ENCODE results near the gene THNSL1. TPM values are rescaled to one million over a fixed set of nuclear protein-coding genes. Genes with fewer than 3 reads are reported as not detected.

Gene THNSL1
- total and polyA plus RNA-seq, 2 of the 13 experiments (the other 11 are each of a cell fraction or from before 2014, with no cell fraction given) = 1.3 to 3.8 TPM

- H3K9ac ChIP-seq (ENCODE audit: insufficient read depth, low read depth, low read length) = no peak overlapping the region
- no peaks in the 10 kb centered on the region for H3K9me3 ChIP-seq (ENCODE audit: low read length)
- no peak overlapping the region for H2AFZ ChIP-seq (ENCODE audit: low read length)
- in situ Hi-C loops (cut with HindIII; ENCODE audit: extremely low pct_ligation_motif_present, low pct_unique_long_range_greater_than_20kb) = loop anchor here (25.0 kb wide), 1 partner anchor 338 kb away; no protein-coding TSS in a partner anchor
- WGBS (ENCODE audit: low lambda C conversion rate) = 2% methylated on average over 2 of the region's 2 CpGs
- TF ChIP-seq ZC3H13 (CRISPR knock-in tag; IDR thresholded peaks at IDR 0.05) (no peak), ZC3H4 (CRISPR knock-in tag; IDR thresholded peaks at IDR 0.05; ENCODE audit: borderline replicate concordance) (no peak), CCDC6 (CRISPR knock-in tag; IDR thresholded peaks at IDR 0.05) (no peak), DR1 (CRISPR knock-in tag; IDR thresholded peaks at IDR 0.05) (no peak), CEBPB (IDR thresholded peaks at IDR 0.05; ENCODE audit: borderline replicate concordance, low read depth, low read length) (peak; percentile 47; the same call in 1 of the 2 replicates), ZNF362 (CRISPR knock-in tag; IDR thresholded peaks at IDR 0.05; ENCODE audit: borderline replicate concordance) (0 out of 2 replicates have a peak, but pooled peaks have one; percentile 22), KLF16 (CRISPR knock-in tag; IDR thresholded peaks at IDR 0.05) (no peak)
- H3K79me2 ChIP-seq (ENCODE audit: insufficient read depth, low read length) = no peaks in the 10 kb centered on the region
- POLR2A ChIA-PET = no interaction called here
- FAIRE-seq (no peak), DNase-seq (ENCODE audit: low spot score) (peak; percentile 32), ATAC-seq (peak; percentile 67)
- peaks cover 23% of the 10 kb centered on the region for H3K4me1 ChIP-seq (ENCODE audit: insufficient read depth, low read length)
- no peak overlapping the region for H3K27ac ChIP-seq (ENCODE audit: extremely low read length, insufficient read depth, low read length)
- CTCF ChIA-PET (ENCODE audit: low intra/inter-chr PET ratio, low total read pairs) = no interaction called here
- no TSS peak for BruUV-seq (replicated peaks)
- intact Hi-C loops (cut with micrococcal nuclease; ENCODE audit: unreplicated experiment) = loop anchor here (5.0 kb wide), 1 partner anchor 42 kb away; the partner anchor contains the start of genes ENKUR and THNSL1
- peak overlapping the region; percentile 9 for H3K4me2 ChIP-seq (ENCODE audit: low read depth, low read length)
- no peak overlapping the region for H3K4me3 ChIP-seq (replicated peaks in 1 of 3; ENCODE audit: insufficient read depth in 1 of 3, low read depth in 2 of 3, low read length in 3 of 3)
- H4K20me1 ChIP-seq (ENCODE audit: insufficient read depth, low read length) = no peaks in the 10 kb centered on the region
- no peaks in the 10 kb centered on the region for H3K27me3 ChIP-seq (ENCODE audit: control insufficient read depth in 1 of 2, insufficient read depth in 2 of 2, low read length in 2 of 2)
- H3K36me3 ChIP-seq (replicated peaks in 1 of 2; ENCODE audit: control insufficient read depth in 1 of 2, insufficient read depth in 2 of 2, low read length in 2 of 2) = no peaks in the 10 kb centered on the region
Observed at GRCh38 chr10:24974976-24975375, 41.4 kb upstream of the THNSL1 start.

GRCh38 chr10:24979685-24980084, 36.7 kb upstream of the THNSL1 start:
- Histone ChIP-seq H3K9ac (ENCODE audit: insufficient read depth, low read depth, low read length) (no peak overlapping the region), H3K79me2 (ENCODE audit: insufficient read depth, low read length) (no peaks in the 10 kb centered on the region), H3K9me3 (ENCODE audit: low read length) (no peaks in the 10 kb centered on the region), H3K4me3 (replicated peaks in 1 of 3; ENCODE audit: insufficient read depth in 1 of 3, low read depth in 2 of 3, low read length in 3 of 3) (no peak overlapping the region), H2AFZ (ENCODE audit: low read length) (no peak overlapping the region), H3K36me3 (replicated peaks in 1 of 2; ENCODE audit: control insufficient read depth in 1 of 2, insufficient read depth in 2 of 2, low read length in 2 of 2) (no peaks in the 10 kb centered on the region), H3K27me3 (ENCODE audit: control insufficient read depth in 1 of 2, insufficient read depth in 2 of 2, low read length in 2 of 2) (no peaks in the 10 kb centered on the region), H4K20me1 (ENCODE audit: insufficient read depth, low read length) (no peaks in the 10 kb centered on the region), H3K4me1 (ENCODE audit: insufficient read depth, low read length) (no peaks in the 10 kb centered on the region; the same call in 1 of the 2 replicates), H3K27ac (ENCODE audit: extremely low read length, insufficient read depth, low read length) (no peak overlapping the region), H3K4me2 (ENCODE audit: low read depth, low read length) (no peak overlapping the region)
- POLR2A ChIA-PET = no interaction called here
- WGBS (ENCODE audit: low lambda C conversion rate) = 45% methylated on average over 4 of the region's 4 CpGs
- TF ChIP-seq TSC22D2 (CRISPR knock-in tag; IDR thresholded peaks at IDR 0.05; ENCODE audit: borderline replicate concordance) (no peak), MYPOP (CRISPR knock-in tag; IDR thresholded peaks at IDR 0.05) (no peak), FOSL1 (CRISPR knock-in tag; IDR thresholded peaks at IDR 0.05; ENCODE audit: borderline replicate concordance) (no peak), ARNTL (CRISPR knock-in tag; IDR thresholded peaks at IDR 0.05) (no peak), ZNF296 (CRISPR knock-in tag; conservative IDR thresholded peaks at IDR 0.05) (no peak), ZFX (CRISPR knock-in tag; IDR thresholded peaks at IDR 0.05; ENCODE audit: low read depth) (no peak), FIP1L1 (IDR thresholded peaks at IDR 0.05; ENCODE audit: borderline replicate concordance, insufficient read depth, low read depth, low read length) (no peak), ZNF20 (CRISPR knock-in tag; IDR thresholded peaks at IDR 0.05) (no peak), MXI1 (IDR thresholded peaks at IDR 0.05; ENCODE audit: borderline replicate concordance, low read depth, low read length) (no peak), ZNF326 (CRISPR knock-in tag; IDR thresholded peaks at IDR 0.05; ENCODE audit: borderline replicate concordance) (no peak), AKAP8 (CRISPR knock-in tag; IDR thresholded peaks at IDR 0.05) (no peak)
- ATAC-seq = no peak
- DNase-seq (ENCODE audit: low spot score) = no peak
- intact Hi-C loops (cut with micrococcal nuclease; ENCODE audit: unreplicated experiment) = no loop called here
- CTCF ChIA-PET (ENCODE audit: low intra/inter-chr PET ratio, low total read pairs) = no interaction called here
- FAIRE-seq = no peak
- in situ Hi-C loops (cut with HindIII; ENCODE audit: extremely low pct_ligation_motif_present, low pct_unique_long_range_greater_than_20kb) = loop anchor here (25.0 kb wide), 1 partner anchor 342 kb away; no protein-coding TSS in a partner anchor
- BruUV-seq (replicated peaks) = no TSS peak
